Small intestine (tissue), 7 donors: ENCODE results near the gene RBM33. TPM values are rescaled to one million over a fixed set of nuclear protein-coding genes. Genes with fewer than 3 reads are reported as not detected.

ENCODE experiments used
- DNase-seq, 2 donors: peaks; one replicate each; pipeline versions ENCODE4 v3.0.0 to v3.0.0-alpha.2; 2013
- FAIRE-seq: peaks from 2 replicates; lab custom pipeline; 2012; peaks lifted over from hg19 to GRCh38; lab: Jason Lieb, UNC
- H3K27ac ChIP-seq, 3 donors: one replicate each; pipeline ENCODE4 v1.5.1; 2013; ENCODE audit warnings: low read length in 2 of 3, mild to moderate bottlenecking in 2 of 3, control low read depth in 1 of 3, inconsistent platforms in 1 of 3, low read depth in 1 of 3, moderate library complexity in 1 of 3
- H3K27me3 ChIP-seq, 3 donors: one replicate each; pipeline ENCODE4 v1.6.1; 2013; ENCODE audit warnings: low read length in 3 of 3, inconsistent platforms in 1 of 3; ENCODE audit not compliant: control insufficient read depth in 3 of 3, insufficient read depth in 3 of 3
- H3K36me3 ChIP-seq, 3 donors: one replicate each; pipeline ENCODE4 v1.6.1; 2013; ENCODE audit warnings: low read length in 3 of 3, inconsistent platforms in 1 of 3, low read depth in 1 of 3, mild to moderate bottlenecking in 1 of 3, moderate library complexity in 1 of 3; ENCODE audit not compliant: control insufficient read depth in 3 of 3, insufficient read depth in 2 of 3
- H3K4me1 ChIP-seq, 3 donors: one replicate each; pipeline ENCODE4 v1.6.1; 2013; ENCODE audit warnings: low read length in 2 of 3, inconsistent platforms in 1 of 3, low read depth in 1 of 3, mild to moderate bottlenecking in 1 of 3, moderate library complexity in 1 of 3; ENCODE audit not compliant: control insufficient read depth in 3 of 3, insufficient read depth in 2 of 3
- H3K4me3 ChIP-seq, 3 donors: one replicate each; pipeline ENCODE4 v1.5.1; 2013; ENCODE audit warnings: low read length in 3 of 3, control low read depth in 1 of 3, inconsistent platforms in 1 of 3, low read depth in 1 of 3, mild to moderate bottlenecking in 1 of 3, moderate library complexity in 1 of 3
- H3K9me3 ChIP-seq, 2 donors: one replicate each; pipeline ENCODE4 v1.6.1; 2013; ENCODE audit warnings: low read depth in 1 of 2, low read length in 1 of 2; ENCODE audit not compliant: control insufficient read depth in 2 of 2, insufficient read depth in 1 of 2
- WGBS, 3 donors: extraction: QIAGEN DNeasy Blood & Tissue Kit; methylation state at CpG; one replicate each; pipeline ENCODE4 v1.1.7; 2013; 5-methylcytosine and 5-hydroxymethylcytosine counted together
- polyA plus RNA-seq, 4 donors: library from polyadenylated mRNA; stranded (reverse) in 3 of 4; unstranded in 1 of 4; fragments of 200-250 nt in 3 of 4; fragments of 120-200 nt in 1 of 4; gene quantifications; one replicate each; pipeline versions ENCODE4 v1.2.1 to v1.2.3, GENCODE V29; 2013
- donor health status: healthy with polysubstance abuse.
- donor health status: control.
- donor health status: control.
- donor health status: Bipolar disorder and iron deficiency.
- donor health status: healthy.

The RBM33 gene
- polyA plus RNA-seq, 4 donors: 7.8 to 39.7 (median 15.1) TPM

DNA sequence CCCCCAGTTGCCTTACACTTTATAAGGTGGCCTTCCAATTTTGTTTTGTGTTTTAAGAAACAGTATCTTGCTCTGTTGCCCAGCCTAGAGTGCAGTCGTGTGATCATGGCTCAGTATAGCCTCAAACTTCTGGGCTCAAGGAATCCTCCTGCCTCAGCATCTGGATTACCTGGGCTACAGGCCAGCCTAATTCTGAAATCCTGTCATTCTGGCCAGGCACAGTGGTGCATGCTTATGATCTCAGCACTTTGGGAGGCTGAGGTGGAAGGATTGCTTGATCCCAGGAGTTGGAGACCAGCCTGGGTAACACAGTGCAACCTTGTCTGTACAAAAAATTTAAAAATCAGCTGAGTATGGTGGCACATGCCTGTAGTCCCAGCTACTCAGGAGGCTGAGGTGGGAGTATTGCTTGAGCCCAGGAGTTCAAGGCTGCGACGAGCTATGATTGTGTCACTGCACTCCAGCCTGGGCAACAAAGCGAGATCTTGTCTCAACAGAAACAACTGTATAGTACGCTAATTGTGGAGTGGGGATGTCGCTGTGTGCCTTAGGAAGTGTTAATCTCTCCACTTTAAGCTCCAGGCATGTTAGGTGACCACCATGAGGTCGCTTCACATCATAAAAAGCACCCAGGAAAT, 24.7 kb upstream of the RBM33 start:
- no peak for FAIRE-seq
- H3K4me3 ChIP-seq: no peak overlapping the region
- H3K36me3 ChIP-seq: no peaks in the 10 kb centered on the region
- no peaks in the 10 kb centered on the region for H3K9me3 ChIP-seq
- no peaks in the 10 kb centered on the region for H3K27me3 ChIP-seq
- DNase-seq: peak in 1 of 2 donors; percentile 8
- peaks cover 2 to 22% (median 5%) of the 10 kb centered on the region in 3 donors for H3K4me1 ChIP-seq
- peak overlapping the region; percentile 88 to 98 (median 94) for H3K27ac ChIP-seq
- 81 to 88% (median 86%) methylated on average over 7 of the region's 7 CpGs for WGBS, 3 donors

GRCh38 chr7:155620497-155620896, 24.0 kb upstream of the RBM33 start:
- peaks cover 0 to 3% of the 10 kb centered on the region in 2 donors for H3K9me3 ChIP-seq
- H3K4me3 ChIP-seq: no peak overlapping the region
- peaks cover 2 to 22% (median 5%) of the 10 kb centered on the region in 3 donors for H3K4me1 ChIP-seq
- no peak overlapping the region for H3K27ac ChIP-seq
- WGBS, 3 donors: 85 to 89% (median 87%) methylated on average over 6 of the region's 6 CpGs
- no peaks in the 10 kb centered on the region for H3K36me3 ChIP-seq
- FAIRE-seq (no peak), DNase-seq (no peak)
- no peaks in the 10 kb centered on the region for H3K27me3 ChIP-seq

DNA sequence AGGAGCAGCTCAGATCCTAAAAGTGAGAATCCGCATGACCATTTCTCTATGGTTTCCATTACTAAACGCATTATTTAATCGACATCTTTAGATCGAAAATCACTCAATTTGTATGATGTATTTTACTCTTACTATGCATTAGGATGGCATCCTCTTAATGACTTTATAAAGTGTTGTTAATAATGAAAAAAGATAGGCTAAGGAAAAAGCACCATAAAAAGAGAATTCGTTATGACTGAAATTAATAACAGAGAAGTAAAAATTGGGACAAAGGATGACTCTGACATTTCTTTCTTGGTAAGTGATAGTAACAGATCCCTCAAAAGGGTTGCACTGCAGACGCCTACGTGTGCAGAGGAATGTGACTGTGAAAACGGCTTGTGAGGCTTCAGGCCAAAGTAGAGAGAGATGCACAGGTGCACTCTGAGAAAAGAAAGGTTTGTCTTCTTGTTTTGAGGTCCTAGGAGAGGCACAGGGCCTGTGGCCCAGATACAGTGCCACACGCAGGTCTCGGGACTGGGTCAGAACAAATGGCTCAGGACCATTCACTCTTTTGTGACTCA, 23.0 kb upstream of the RBM33 start:
- WGBS, 3 donors: 83 to 92% (median 88%) methylated on average over 10 of the region's 10 CpGs
- FAIRE-seq (no peak), DNase-seq (no peak)

DNA sequence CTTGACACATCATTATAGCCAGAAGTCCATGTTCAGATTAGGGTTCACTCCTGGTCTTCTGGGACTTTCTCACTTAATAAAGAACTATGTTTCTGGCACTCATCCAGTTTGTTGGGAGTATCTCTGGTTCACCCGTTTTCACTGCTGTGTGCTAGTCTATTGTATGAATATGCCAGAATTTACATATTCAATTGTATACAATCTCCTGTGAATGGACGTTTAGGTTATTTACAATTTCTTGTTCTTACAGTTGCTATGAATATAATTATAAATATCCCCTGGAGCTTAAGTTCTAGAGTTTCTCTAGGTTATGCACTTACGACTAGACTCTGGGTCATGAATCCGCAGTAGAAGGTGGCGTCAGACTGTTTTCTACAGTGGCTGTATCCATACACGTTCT, 20.0 kb upstream of the RBM33 start:
- DNase-seq (no peak), FAIRE-seq (no peak)
- peaks cover 0 to 7% of the 10 kb centered on the region in 2 donors for H3K9me3 ChIP-seq
- H3K4me3 ChIP-seq: no peak overlapping the region
- WGBS, 3 donors: 79 to 84% (median 82%) methylated on average over 6 of the region's 6 CpGs
- H3K36me3 ChIP-seq: no peaks in the 10 kb centered on the region
- H3K27me3 ChIP-seq: no peaks in the 10 kb centered on the region
- H3K27ac ChIP-seq: no peak overlapping the region
- H3K4me1 ChIP-seq: peaks cover 0 to 11% (median 3%) of the 10 kb centered on the region in 3 donors

More for the DNA sequence above, 23.0 kb upstream of the RBM33 start:
- peaks cover 2 to 22% (median 5%) of the 10 kb centered on the region in 3 donors for H3K4me1 ChIP-seq
- H3K27ac ChIP-seq: no peak overlapping the region
- H3K27me3 ChIP-seq: no peaks in the 10 kb centered on the region
- H3K36me3 ChIP-seq: no peaks in the 10 kb centered on the region
- peaks cover 0 to 4% of the 10 kb centered on the region in 2 donors for H3K9me3 ChIP-seq
- no peak overlapping the region for H3K4me3 ChIP-seq

- 57 to 75% (median 72%) methylated on average over 4 of the region's 4 CpGs for WGBS, 3 donors
- Histone ChIP-seq H3K4me1 (peaks cover 0 to under 1% (median 0%) of the 10 kb centered on the region in 3 donors), H3K4me3 (no peak overlapping the region), H3K9me3 (peaks cover 0 to 9% of the 10 kb centered on the region in 2 donors), H3K36me3 (no peaks in the 10 kb centered on the region), H3K27ac (no peak overlapping the region), H3K27me3 (no peaks in the 10 kb centered on the region)
- DNase-seq (no peak), FAIRE-seq (no peak)
These were observed 18.9 kb upstream of the RBM33 start for GRCh38 chr7:155625557-155625956.

DNA sequence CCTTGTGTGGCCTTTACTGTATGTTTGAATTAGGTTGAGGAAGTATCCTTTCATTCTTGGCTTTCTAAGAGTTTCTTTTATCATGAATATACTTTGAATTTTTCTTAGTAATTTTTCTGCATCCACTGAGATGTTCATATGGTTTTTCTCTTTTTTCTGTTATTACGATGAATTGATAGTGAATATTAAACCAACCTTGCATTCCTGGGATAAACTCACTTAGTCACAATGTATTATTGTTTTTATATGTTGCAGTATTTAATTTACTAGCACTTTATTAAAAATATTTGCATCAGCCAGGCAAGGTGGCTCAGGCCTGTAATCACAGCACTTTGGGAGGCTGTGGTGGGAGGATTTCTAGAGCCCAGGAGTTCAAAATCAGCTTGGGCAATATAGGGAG, 15.3 kb upstream of the RBM33 start:
- Histone ChIP-seq H3K9me3 (peaks cover 0 to 9% of the 10 kb centered on the region in 2 donors), H3K36me3 (no peaks in the 10 kb centered on the region), H3K27ac (no peak overlapping the region), H3K4me1 (no peaks in the 10 kb centered on the region), H3K27me3 (no peaks in the 10 kb centered on the region), H3K4me3 (no peak overlapping the region)
- no peak for DNase-seq
- WGBS, 3 donors: 100% methylated on average over 1 of the region's 1 CpG
- FAIRE-seq: no peak

DNA sequence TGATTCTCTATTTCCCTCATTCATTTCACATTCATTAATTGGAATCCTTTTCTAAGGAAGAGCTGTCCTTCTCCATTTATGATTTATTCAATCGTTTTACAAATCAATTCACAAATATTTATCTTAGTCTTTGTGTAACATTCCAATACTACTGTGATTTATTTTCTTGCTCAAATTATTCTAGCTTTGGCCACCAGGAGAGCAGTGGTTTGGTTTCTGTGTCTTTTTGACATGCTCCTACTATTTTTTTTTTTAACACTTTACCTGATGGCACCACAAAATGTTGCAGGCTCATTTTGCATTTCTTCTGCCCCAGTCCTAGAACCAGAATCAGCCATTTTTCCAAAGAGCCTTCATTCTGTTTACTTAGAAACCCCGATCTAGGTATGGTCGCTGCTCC, 13.3 kb upstream of the RBM33 start:
- no peaks in the 10 kb centered on the region for H3K36me3 ChIP-seq
- FAIRE-seq (no peak), DNase-seq (no peak)
- H3K9me3 ChIP-seq: peaks cover 0 to 4% of the 10 kb centered on the region in 2 donors
- no peak overlapping the region for H3K4me3 ChIP-seq
- no peak overlapping the region for H3K27ac ChIP-seq
- no peaks in the 10 kb centered on the region for H3K4me1 ChIP-seq
- WGBS, 3 donors: 70 to 76% (median 75%) methylated on average over 3 of the region's 3 CpGs
- H3K27me3 ChIP-seq: no peaks in the 10 kb centered on the region

GRCh38 chr7:155635817-155636216, 8.6 kb upstream of the RBM33 start:
- 73 to 90% (median 78%) methylated on average over 3 of the region's 3 CpGs for WGBS, 3 donors
- no peak overlapping the region for H3K27ac ChIP-seq
- no peak for DNase-seq
- no peaks in the 10 kb centered on the region for H3K4me1 ChIP-seq
- no peaks in the 10 kb centered on the region for H3K27me3 ChIP-seq
- peaks cover 2 to 28% of the 10 kb centered on the region in 2 donors for H3K9me3 ChIP-seq
- no peak overlapping the region for H3K4me3 ChIP-seq
- peaks cover 0 to 4% (median 0%) of the 10 kb centered on the region in 3 donors for H3K36me3 ChIP-seq
- no peak for FAIRE-seq
